Putamen (tissue), 1 donor: ENCODE results near the gene ITGB5.
"Not testable (repeated sequence)": the region's sequence is repeated elsewhere in the genome, so short reads cannot be mapped to it uniquely, and the experiment has no call there.

ENCODE experiments used
- DNase-seq: peaks from one replicate; pipeline ENCODE4 v3.0.0-alpha.2; 2016; ENCODE audit warnings: low spot score

Gene ITGB5

DNA sequence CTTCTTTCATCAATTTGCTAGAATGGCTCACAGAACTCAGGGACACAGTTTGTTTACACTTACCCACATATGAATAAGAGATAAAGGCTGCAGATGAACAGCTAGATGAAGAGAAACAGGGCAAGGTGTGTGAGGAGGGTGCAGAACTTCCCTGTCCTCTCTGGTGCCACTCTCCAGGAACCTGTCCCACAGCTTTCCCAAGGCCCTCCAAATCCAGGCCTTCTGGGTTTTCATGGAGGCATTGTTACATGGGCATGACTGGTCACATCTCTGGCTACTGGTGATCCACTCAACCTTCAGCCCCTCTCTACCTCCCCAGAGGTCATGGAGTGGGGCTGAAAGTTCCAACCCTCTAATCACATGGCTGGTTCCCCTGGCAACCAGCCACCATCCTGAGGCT lies 73.6 kb downstream of the ITGB5 start:
- no peak for DNase-seq

DNA sequence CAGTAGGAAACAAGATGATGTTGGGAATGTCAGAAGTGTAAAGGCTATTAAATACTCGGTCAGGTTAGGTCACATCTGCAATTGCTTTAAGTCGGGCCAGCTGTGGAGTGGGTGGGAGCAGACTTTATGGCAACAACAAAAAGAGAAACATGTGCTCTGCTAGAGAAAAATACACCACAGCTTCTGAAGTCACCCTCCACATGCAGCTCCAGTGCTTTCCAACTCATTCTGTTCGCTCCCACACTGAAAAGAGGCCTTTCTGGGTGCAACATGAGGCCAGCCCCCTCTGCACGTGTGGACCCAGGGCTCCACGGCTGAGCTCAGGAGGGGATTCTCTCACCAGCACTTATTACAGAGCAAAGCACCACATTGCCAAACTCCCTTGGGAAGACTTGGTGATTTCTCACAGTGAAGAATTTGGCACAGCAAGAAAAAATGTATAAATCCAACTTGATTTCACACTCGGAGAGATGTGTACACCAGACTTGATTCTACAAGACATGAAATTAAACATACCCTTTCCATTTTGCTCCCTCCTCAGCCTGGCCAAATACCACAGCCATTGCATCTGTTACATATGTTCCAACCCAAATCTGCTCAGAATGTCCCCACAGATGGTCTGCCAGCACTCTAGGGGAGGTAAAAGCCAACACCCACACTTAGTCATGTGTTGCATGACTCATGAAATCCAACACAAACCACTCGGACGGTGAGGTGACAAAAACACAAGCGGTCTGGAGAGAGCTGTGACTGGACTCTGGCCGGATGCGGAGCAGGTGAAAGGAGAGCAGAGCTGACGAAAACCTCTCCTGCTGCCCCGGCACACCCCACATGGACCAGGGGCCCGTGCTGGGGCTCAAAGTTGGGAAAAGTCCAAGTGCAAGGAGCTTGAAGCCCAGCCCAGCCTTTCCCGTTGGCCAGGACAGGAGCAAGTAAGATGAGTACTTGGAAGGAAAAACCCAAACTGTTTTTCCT lies 74.6 kb downstream of the ITGB5 start:
- DNase-seq = no peak

DNA sequence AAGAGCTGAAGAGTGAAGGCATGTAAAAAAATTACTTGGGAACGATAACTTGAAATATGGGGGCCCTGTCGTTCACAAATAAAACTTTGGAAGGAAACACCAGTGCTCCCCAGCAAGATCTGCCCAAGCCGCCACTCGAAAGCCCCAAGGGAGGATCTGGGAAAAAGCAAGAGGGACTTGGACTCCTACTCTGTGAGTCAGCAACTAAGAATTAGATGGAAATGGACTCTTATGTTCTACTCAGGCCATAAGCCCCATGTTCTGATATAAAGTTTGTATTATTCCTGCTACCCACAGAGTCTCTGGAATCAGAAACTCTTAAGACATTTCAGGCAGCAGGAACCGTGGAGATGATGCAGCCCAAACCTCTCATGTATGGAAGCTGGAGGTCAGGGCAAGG lies 75.7 kb downstream of the ITGB5 start:
- no peak for DNase-seq

DNA sequence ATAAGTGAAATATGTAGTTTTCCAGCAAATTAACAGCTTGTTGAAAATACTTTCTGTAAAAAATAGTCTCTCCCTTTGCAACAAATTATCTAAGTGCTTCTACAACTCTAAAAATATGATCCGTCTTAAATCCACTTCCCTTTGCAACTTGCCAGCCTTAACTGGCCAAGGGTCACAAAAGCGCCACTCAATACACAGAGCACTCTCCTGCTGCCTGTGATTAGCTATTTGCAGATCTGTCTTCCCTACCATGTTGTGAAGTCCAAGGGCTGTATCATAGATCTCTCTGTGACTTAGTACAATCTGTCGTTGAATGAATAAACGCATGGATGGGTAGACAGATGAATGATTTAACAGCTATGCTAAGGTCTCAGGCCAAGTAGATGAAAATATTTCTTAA lies 76.2 kb downstream of the ITGB5 start:
- DNase-seq = no peak

DNA sequence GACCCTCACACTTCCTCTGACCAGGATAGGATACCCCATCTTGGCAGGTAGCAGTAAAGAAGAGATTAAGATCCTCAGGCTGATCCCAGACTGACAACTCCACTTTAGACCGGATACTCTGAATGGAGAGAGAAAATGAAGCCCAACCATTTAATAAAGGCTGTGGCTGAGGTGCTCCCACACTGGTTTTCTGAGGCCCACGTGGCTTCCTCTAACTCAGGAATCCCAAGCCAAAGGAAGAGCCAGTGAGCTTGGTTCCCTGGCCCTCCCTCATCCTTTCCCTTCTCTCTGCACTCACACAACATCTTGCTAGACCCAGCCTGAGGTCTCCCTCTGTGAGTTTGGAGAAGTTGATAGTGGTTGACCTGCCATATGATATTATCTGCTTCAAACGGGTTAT lies 78.1 kb downstream of the ITGB5 start:
- DNase-seq = no peak

DNA sequence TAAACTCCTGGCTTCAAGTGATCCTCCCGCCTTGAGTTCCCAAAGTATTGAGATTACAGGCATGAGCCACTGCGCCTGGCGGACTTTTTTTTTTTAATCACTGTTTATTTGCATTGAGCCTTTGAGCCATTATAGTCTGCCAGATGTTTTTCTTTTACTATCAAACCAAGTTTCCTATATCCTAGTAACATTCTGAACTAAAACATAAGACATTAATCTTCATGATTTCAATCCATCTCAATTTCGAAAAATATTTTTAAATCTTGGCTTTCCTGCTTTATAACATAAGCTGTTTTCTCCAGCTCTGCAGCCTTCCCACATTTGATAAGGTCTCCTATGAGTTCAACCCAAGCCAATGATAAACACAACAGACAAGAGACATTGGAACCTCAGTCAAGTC lies 81.5 kb downstream of the ITGB5 start:
- no peak for DNase-seq

DNA sequence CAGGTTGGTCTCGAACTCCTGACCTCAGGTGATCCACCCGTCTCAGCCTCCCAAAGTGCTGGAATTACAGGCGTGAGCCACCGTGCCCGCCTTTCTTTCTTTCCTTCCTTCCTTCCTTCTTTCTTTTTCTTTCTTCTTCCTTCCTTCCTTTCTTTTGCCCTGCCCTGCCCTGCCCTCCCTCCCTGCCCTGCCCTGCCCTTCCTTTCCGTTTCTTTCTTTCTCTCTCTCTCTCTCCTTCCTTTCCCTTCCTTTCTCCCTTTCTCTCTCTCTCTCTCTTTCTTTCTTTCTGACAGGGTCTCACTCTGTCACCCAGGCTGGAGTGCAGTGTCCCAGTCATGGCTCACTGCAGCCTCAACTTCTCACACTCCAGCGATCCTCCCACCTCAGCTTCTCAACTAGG lies 82.3 kb downstream of the ITGB5 start:
- no peak for DNase-seq

DNA sequence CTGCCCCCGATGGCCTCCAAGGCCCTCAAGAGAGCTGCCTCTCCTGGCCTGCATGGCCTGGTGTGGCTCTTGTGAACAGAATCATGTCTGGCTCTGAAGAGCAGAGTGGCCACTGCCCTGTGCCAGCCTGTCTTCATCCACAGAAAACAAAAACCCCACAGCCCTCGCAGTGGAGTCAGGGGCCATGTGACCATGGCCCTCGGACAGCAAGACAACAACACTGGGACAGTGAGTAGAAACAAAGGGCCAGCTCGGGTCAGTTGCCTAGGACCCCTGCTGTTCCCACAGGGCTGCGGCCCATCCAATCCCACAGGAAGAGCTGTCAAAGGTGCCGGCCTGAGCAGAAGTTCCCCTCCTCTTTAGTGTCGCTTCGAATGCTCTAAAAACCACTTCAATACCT lies 84.5 kb downstream of the ITGB5 start:
- DNase-seq = no peak

DNA sequence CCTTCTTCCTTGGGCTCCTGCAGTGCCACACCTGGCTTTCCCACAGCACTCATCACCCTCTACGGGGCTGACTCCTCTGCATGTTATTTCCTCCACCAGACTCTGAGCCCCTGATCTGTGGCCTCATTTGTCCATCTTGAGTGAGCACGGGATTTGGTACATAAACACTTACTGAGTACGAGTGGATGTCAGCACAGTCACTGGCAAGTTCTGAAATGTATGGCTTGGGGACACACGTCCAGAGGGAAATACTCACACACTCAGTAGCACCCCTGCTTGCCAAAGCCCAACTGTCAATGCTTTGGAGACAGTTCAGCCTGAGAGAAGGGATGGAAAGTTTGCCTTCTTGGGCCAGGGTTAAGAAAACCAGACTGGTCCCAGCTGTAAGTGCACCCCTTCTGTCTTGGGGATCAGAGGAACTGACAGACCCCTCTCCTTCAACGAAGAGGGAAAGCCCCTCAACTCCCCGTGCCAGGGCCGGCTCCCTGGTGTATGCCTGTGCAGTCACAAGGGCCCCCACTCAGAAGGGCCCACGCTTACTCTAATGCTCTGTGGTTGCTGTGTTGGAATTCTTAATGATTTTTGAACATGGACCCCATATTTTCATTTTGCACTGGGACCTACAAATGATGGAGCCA lies 85.0 kb downstream of the ITGB5 start:
- DNase-seq = no peak

DNA sequence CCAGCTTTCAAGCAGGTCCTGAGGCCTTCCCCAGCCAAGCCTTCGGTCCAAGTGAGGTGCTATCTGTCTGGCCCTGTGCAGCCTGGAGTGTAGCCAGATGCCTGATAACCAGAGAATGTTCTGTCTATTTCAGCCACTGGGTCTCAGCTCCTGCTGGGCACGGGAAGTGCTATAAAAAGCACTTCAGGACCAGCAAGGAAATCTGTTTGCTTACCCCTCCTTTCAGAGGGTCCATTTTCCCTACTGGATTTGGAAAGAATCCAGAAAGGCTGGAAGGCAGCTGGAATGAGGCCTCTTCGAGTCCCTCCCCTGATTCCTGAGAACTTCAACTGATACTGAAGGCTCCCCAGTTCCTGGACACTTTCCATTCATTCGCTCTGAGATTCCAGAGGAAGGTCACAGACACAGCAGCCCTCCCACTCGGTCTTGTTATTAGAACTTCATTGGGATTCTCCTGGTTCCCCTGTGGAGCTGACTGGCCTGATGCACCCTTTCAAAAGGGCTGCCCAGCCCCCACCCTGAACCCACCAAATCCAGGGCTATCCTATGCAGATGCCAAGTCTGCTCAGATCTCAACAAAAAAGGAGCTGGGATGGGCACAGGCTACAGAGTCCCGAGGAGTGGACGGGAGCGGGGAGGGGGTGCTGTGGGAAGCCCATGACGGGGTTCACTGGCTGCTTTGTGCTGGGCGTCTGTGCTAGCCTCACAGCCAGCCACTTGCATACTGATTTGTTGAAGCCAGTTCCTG lies 86.5 kb downstream of the ITGB5 start:
- no peak for DNase-seq

DNA sequence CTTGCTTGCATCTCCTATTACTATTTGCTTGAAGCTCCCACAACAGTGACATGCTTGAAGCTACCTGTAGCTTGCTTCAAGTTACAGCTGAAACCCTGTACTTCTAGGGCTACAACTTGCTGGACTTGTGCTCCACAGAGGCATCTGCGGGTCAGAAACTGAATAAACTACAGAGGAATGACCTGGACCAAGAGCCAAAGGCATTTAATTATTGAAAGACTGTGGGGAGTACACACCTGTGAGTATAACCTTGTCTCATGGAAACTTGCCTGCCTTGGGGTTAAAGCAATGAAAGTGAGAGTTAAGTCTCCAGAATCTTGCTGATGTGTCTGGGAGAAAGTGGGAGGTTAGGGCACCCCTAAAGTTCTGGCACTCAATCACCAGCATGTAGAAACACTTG lies 87.1 kb downstream of the ITGB5 start:
- no peak for DNase-seq

DNA sequence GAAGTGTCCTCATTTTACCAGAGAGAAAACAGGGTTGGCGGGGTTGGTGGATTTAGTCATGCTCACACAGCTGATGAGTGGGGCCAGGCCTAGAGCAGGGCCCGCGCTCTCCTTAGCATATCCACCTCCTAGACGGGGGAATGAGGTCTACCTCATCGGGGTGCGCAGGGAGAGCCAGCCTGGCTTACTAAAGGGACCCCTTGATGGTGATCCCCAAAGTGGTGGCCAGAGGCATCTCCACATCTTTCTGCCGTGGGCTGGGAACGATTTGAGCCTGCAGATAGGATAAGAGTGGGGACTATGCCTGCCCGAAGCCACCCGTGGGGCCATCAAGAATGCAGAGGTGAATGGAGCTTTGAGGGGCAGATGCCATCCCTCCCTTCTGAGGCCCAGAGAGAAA lies 87.5 kb downstream of the ITGB5 start:
- no peak for DNase-seq

DNA sequence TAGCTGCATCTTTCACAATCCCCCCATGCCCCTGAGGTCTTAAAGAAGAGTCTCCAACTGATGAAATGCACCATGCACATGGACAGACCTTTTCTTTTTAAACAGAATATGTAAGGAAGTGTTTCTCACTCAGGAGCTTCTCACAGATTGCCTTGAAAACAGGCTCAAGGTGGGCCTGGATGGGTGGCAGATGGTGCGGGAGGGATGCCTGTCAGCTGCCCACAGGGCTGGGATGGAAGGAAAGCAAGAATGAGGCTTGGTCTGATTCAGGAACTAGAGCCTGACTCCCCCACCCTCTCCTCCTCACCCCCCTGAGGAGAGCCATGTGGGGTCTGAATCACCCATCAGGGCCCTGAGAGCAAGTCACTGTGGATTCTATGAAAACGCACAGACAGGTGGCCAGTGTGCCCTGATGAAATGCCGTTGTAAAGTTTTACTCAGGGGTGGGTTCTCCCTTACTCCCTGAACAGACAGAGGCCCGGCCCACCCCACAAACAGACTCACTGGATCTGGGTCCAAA lies 89.7 kb downstream of the ITGB5 start:
- DNase-seq = no peak

DNA sequence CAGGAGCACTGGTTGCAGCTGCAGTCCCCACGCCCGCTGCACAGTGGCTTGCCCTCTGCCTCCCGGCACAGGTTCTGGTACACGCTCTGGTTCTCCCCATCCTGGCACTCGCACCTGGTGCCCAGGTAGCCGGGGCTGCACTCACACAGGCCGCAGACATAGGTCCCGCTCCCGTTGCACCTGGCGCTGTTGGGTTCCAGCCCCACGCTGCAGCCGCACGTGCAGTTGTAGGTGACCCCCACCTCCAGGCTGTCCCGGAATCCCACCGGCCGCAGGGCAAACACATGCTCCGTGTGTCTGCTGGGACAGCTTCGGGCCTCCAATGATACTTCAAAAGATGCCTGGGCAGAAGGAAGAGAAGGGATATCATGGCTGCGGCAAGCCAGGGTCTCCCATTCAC lies 90.7 kb downstream of the ITGB5 start:
- DNase-seq = no peak

DNA sequence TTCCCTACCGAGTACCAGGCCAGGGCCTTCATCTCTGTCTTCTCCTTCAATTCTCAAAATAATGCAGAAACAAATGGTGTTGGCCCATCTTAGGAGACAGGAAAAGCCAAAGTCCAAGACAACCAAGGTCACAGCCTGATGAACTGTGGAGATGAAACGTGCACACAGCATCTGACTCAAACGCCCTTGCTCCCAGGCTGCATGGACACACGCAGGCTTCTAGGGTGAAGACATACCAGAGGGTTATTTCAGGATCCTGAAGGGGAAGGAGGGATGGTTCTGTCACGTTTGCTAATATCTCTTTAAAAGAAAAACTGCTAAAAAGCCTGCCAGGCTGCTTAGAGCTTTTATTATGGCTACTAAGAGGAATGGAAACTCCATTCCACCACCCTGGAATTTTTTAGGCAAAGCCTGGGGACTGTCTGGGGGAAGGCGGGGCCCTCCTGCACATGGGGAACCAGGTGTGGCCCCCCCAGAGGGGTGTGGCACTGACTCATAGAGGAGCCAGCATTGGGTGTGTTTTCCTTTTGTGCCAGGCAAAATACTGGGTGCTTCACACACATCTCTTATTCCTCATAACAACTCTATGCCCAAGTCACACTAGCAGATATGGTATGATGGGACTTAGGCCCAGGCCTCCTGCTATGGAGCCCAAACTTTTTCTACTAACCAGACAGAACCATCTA lies 94.0 kb downstream of the ITGB5 start:
- no peak for DNase-seq

DNA sequence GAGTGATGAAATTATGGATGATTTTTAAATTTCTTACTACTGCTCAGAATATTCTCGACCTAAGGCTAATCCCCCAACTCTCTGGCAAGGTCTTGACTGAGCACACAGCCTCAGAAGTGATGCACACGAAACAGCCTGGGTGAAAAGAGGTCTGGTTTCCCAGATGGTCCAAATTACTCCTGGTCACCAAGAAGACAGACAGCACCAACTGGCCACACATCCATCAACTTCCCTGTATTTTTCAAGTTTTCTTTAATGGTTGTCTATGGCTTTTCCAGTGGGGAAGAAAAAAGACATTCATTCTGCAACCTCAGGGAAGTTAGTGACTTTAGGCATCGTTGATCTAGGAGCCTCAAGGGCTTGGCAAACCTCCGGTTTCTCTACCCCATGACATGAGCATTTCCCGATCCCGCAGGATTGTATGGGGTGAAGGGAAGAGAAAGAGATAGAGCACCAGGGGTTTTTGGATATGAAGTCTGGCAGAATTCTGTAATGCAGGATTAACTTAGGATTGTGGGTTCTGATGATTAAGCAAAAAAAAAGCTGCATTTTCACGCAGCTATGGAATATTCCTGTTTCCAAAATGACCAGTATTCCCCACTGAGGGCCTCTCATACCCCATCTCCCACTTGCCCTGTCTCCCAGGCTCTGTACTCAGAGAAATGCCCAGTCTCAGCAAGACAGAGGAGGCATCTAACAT lies 94.7 kb downstream of the ITGB5 start:
- DNase-seq = no peak

DNA sequence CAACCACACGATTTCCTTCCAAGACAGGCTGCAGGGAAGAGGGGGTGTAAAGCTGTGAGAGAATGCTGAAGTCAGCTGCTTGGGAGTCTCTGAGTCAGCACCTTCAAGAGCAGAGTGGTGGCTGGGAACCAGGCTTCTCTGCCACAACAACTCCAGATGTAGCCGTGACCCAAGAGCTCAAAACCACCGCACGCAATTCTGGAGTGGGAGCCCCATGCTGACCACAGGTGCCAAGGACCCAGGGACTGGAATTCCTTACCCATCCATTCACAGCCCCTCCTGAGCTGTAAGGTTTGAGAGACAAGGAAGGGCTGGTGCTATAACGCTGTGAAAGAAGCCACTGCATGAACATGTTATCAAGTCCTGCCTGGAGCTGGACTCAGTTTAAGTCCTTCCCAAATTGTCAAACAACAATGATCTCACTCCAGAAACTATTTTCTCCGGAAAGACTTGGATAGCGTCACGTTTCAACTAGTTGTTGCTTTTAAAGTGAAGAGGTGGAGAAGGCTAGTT lies 95.5 kb downstream of the ITGB5 start:
- DNase-seq = no peak

DNA sequence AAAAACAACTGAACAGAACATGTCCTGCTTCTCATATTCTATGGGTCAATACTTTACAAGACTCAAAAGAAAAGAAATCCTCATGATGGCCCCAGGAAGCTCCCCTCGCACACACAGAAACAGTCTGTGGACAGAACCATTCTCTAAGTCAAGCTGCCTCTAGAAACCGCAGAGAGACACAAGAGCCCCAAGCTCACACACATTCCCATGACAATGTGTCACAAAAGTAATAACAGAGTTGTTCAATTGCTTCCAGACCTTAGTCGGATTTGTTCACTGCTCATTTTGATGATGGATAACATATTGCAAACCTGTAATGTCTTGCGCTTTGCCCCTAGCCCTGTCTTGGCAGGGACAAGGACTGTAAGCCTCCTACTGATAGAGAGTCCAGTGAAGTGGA lies 96.0 kb downstream of the ITGB5 start:
- no peak for DNase-seq

DNA sequence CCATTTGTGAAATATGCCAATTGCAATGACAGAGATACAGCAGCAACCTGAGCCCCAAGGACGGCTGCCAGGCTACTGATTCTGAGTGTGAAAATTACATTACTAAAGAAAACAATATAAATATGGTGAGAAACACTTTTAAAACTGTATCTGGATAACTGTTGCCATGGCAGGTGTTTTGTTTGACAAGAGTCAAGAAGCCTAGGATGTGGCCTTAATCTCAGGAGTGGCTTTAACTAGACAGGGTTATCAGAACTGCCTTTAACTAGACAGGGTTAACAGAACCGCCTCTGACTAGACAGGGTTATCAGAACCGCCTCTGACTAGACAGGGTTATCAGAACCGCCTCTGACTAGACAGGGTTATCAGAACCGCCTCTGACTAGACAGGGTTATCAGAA lies 98.1 kb downstream of the ITGB5 start:
- DNase-seq = not testable (repeated sequence)

DNA sequence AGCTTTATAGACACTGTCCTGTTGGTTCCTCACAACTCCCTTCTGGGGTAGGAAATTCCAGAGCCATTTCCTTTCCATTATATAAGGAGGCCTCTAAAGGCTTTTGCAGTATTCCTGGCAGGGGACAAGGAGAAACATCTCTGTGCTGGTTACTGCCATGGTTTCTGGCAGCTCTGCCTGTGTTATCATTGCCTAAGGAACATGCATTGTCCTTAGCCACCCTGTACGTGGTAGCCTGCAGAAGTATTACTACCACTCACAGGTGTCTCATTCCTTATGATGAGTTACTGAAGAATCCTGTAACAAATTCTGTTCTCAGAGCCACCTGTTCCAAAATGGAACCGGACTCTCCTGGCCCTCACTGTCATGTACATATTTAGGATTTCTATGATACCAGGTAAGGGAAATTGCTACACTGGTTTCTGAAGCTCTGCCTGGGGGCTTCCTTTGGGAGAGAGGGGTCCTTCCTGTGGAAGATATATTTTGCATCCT lies 98.9 kb downstream of the ITGB5 start:
- no peak for DNase-seq
